ENCODE measurements around the gene ADARB1. TPM values are rescaled to one million over a fixed set of nuclear protein-coding genes. Genes with fewer than 3 reads are reported as not detected.

The ADARB1 gene
- polyA plus RNA-seq, 4 donors, result 16.0 to 19.8 (median 17.3) TPM

DNA sequence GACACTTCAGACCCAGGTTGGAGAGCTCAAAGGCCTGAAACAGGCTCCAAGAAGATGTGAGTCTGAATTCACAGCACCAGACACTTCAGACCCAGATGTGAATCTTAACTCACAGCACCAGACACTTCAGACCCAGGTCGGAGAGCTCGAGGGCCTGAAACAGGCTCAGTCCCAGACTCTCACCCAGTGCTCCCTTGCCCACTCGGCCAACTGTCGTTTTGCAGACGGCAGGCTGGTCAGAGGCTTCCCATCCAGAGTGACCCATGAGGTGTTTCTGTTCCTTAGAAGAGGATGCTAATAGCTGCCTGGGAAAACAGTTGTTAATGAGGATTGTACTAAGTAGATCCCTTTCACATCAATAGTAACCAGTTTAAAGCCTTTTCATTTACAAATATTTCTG is 88.4 kb downstream of the ADARB1 start:
- DNase-seq (ENCODE audit: low read depth in 4 of 4, low spot score in 3 of 4), result no peak

GRCh38 chr21:45163413-45164123 is 89.2 kb downstream of the ADARB1 start:
- DNase-seq (ENCODE audit: low read depth in 4 of 4, low spot score in 3 of 4), result no peak

- no peak for DNase-seq (ENCODE audit: low read depth in 4 of 4, low spot score in 3 of 4)
These were observed 89.7 kb downstream of the ADARB1 start for GRCh38 chr21:45164124-45164511.

- DNase-seq (ENCODE audit: low read depth in 4 of 4, low spot score in 3 of 4), result no peak
These were observed 90.5 kb downstream of the ADARB1 start for GRCh38 chr21:45164838-45165237.

DNA sequence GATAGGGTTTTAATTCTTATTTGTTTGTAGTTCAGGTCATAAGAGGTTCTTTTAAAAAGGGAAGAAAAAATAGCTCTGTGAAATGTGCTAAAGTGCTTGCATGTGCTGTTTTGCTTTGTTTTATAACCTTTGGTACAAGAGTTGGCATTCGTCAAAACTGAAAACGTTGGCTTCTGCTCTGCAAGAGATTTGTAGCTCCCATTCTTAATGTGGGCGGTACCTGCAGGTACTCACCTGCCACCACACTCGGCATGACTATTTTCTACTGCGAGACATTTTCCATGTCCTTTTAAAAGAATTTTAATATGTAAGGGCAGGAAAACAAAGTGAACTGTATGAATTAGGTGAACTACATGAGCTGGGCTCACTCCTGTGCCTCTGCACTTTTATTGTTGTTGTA is 92.6 kb downstream of the ADARB1 start:
- DNase-seq (ENCODE audit: low read depth in 4 of 4, low spot score in 3 of 4), result no peak

DNA sequence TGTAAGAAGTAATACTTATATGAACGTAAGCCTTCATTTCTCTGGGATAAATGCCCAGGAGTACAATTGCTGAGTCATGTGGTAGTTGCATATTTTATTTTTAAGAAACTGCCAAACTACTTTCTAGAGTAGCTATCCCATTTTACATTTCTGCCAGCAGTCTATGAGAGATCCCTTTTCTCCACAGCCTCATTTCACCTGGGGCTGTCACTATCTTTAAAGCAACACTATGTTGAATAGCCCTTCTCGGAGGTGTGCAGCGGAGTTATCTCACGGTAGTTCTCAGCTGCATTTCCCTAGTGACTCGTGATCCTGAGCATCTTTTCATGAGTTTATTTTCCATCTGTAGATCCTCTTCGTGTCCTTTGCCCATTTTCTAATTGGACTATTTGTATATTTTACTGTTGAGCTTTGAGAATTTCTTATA is 93.4 kb downstream of the ADARB1 start:
- no peak for DNase-seq (ENCODE audit: low read depth in 4 of 4, low spot score in 3 of 4)

- DNase-seq (ENCODE audit: low read depth in 4 of 4, low spot score in 3 of 4), result no peak
These were observed 94.1 kb downstream of the ADARB1 start for GRCh38 chr21:45168522-45168921.

DNA sequence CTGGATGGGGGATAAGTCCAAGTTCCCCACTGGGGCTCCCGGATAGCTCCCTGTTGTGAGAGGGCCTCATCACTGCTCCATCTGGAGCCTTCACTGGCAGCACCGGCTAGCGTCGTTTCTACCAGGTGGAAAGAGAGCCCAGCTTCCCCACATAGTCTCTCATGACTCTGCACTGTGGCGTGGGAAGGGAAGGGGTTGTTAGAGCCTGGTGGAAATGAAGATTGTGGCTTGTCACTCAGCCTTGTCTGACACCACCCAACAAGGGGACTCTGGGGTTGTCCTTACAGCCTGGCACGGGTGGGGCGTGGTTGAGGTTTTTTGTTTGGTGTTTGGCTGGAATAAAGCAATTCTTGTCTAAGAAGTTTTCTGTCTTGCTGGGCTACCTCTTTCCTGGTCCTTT is 94.6 kb downstream of the ADARB1 start:
- DNase-seq (ENCODE audit: low read depth in 4 of 4, low spot score in 3 of 4), result no peak

GRCh38 chr21:45169682-45170081 is 95.3 kb downstream of the ADARB1 start:
- DNase-seq (ENCODE audit: low read depth in 4 of 4, low spot score in 3 of 4), result no peak

DNA sequence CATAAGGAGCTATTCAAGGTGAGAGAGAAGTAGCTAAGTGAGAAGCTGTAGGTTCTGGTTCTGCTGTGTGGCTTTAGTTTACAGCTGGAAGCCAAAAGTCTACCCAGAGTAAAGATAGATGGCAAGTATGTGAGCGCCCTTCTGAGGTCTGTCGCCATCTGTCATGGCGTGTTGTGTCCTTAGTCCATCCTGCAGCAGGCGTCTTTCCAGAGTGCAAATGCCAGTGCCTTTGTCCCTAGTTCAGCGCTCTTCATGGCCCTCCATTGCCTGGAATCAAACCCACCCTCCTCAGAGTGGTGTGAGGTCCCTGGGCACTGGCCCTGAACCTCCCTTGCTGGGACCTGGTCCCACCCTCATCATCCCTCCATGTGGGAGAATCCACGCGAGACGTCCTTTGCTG is 96.6 kb downstream of the ADARB1 start:
- no peak for DNase-seq (ENCODE audit: low read depth in 4 of 4, low spot score in 3 of 4)

- no peak for DNase-seq (ENCODE audit: low read depth in 4 of 4, low spot score in 3 of 4)
These were observed 98.0 kb downstream of the ADARB1 start for GRCh38 chr21:45172420-45172819.

GRCh38 chr21:45175326-45176095 is 101.1 kb downstream of the ADARB1 start:
- no peak for DNase-seq (ENCODE audit: low read depth in 4 of 4, low spot score in 3 of 4)

- DNase-seq (ENCODE audit: low read depth in 4 of 4, low spot score in 3 of 4), result no peak
These were observed 101.8 kb downstream of the ADARB1 start for GRCh38 chr21:45176141-45176540.

DNA sequence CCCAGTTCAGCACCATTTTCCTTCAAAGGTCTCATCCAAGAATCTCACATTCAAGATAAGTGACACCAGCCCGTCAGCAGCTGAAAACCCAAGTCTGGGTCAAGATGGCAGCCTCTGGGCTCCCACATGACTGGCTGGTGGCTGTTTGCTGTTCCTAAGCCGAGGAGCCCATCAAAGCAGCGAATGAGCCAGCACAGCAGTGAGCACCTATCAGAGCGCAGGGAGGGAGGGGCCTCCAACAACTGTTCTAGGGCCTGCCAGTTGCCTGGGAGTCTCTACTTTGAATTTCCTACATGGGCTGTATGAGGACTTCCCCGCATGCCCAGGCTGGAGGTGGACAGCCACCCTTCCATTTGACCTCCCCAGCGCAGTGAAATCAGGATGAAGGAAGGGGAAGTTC is 102.7 kb downstream of the ADARB1 start:
- no peak for DNase-seq (ENCODE audit: low read depth in 4 of 4, low spot score in 3 of 4)

- DNase-seq (ENCODE audit: low read depth in 4 of 4, low spot score in 3 of 4), result no peak
These were observed 103.8 kb downstream of the ADARB1 start for GRCh38 chr21:45178070-45178608.

- no peak for DNase-seq (ENCODE audit: low read depth in 4 of 4, low spot score in 3 of 4)
These were observed 104.6 kb downstream of the ADARB1 start for GRCh38 chr21:45178971-45179370.

- DNase-seq (ENCODE audit: low read depth in 4 of 4, low spot score in 3 of 4), result no peak
These were observed 105.3 kb downstream of the ADARB1 start for GRCh38 chr21:45179568-45180245.

- DNase-seq (ENCODE audit: low read depth in 4 of 4, low spot score in 3 of 4), result no peak
These were observed 105.8 kb downstream of the ADARB1 start for GRCh38 chr21:45180246-45180599.

GRCh38 chr21:45182958-45183357 is 108.6 kb downstream of the ADARB1 start:
- no peak for DNase-seq (ENCODE audit: low read depth in 4 of 4, low spot score in 3 of 4)

DNA sequence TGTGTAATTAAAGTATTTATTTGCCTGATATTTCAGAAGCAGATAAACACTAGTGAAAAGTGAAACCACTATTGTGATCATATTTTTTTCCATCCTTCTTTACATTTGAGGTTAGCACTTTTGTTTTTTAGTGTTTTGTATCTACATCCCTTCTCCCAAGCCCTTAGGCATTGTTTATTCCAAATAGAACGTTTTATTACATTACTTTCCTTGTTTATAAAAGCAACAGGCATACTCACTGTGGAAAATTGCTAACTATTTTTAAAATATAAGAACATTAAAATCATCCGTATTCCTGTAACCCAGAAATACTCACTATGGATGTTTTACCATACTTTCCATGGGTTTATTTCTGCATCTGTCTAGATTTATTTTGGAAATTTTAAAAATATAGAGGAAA is 109.5 kb downstream of the ADARB1 start:
- no peak for DNase-seq (ENCODE audit: low read depth in 4 of 4, low spot score in 3 of 4)

- DNase-seq (ENCODE audit: low read depth in 4 of 4, low spot score in 3 of 4), result no peak
These were observed 110.5 kb downstream of the ADARB1 start for GRCh38 chr21:45184869-45185268.
